Measurements from ENCODE around the gene GTPBP6.
A peak's percentile ranks its signal among the peaks of the same experiment; 100 is the strongest.

The GTPBP6 gene, protein sequence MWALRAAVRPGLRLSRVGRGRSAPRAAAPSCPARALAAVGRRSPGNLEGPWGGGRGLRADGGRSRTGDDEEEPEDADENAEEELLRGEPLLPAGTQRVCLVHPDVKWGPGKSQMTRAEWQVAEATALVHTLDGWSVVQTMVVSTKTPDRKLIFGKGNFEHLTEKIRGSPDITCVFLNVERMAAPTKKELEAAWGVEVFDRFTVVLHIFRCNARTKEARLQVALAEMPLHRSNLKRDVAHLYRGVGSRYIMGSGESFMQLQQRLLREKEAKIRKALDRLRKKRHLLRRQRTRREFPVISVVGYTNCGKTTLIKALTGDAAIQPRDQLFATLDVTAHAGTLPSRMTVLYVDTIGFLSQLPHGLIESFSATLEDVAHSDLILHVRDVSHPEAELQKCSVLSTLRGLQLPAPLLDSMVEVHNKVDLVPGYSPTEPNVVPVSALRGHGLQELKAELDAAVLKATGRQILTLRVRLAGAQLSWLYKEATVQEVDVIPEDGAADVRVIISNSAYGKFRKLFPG

GRCh38 chrX:318739-319578 is at the start of gene GTPBP6:
Gene GTPBP6 (minus strand): TSS chrX:318796. CDS start chrX:318787, 9 bp downstream.
- DNase-seq (ENCODE audit: low spot score), result peak; percentile 97

GRCh38 chrX:367866-368265 is 49.3 kb upstream of the GTPBP6 start:
- DNase-seq (ENCODE audit: low spot score), result no peak

DNA sequence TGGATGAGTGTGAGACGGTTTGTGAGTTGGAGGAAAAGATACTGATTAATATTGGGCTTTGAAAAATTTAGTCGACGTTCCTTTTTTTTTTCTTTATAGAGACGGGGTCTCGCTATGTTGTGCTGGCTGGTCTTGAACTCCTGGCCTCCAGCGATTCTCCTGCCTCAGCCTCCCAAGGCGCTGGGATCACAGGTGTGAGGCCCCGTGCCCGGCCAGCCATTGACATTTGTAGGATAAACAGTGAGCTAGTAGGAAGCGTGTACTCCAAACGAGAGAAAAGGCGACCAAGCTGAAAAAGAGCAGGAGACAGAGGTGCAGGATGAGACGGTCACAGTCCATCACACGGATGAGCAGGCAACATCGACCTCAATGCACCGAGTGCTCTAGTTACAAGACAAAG is 48.8 kb upstream of the GTPBP6 start:
- DNase-seq (ENCODE audit: low spot score), result no peak

- DNase-seq (ENCODE audit: low spot score), result no peak
Measured at GRCh38 chrX:363621-364375, 45.2 kb upstream of the GTPBP6 start.

GRCh38 chrX:362937-363620 is 44.5 kb upstream of the GTPBP6 start:
- no peak for DNase-seq (ENCODE audit: low spot score)

DNA sequence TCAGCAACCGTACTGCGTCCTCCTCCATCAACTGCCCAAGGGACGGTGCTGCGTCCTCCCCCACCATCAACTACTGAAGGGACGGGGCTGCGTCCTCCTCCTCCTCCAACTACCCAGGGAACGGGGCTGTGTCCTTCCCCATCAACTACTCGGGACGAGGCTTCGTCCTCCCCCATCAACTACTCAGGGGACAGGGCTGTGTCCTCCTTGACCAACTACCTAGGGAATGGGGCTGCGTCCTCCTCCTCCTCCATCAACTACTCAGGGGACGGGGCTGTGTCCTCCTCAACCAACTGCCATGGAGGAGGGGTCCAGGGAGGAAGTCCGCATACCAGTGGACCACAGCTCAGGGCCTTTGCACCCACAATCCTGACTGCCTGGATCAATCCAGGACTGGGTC is 43.8 kb upstream of the GTPBP6 start:
- no peak for DNase-seq (ENCODE audit: low spot score)

DNA sequence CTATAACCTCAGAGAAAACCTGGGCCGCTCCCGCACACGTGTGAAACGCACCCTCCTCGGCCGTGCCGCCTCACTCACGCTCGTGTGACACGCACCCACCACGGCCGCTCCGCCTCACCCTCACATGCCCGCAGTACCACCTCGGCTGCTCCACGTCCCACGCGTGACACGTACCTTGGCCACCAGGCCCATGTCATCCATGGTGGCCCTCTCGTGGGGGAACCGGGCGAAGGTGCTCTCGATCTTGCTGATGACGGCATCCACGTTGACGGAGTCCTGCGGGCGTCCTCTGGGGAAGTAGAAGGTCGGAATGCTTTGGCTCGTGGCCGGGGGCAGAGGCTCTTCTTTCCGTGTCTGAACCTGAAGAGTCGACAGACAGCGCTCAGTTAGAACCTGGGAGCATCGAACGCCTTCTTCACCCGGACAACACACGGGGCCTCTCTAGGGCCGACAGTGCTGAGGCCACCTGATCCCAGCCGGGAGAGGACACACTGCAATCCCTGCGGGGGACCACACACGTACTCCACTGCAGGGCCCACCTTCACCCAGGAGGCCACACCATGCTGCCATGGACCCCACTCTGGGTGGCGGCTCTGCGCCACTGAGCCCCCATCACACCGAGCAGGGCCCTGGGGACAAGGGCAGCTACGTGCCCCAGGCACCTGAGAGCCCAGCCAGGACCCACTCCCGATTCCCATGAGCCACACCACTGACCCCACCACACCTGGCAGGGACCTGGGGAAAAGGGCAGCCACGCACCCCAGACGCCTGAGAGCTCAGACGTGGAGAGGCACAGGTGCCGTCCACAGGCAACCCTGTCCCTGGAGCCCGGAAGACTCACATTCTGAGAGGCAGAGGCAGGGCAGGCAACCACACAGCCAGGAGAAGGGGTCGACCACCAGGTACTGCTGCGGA is 42.9 kb upstream of the GTPBP6 start:
- DNase-seq (ENCODE audit: low spot score), result no peak

DNA sequence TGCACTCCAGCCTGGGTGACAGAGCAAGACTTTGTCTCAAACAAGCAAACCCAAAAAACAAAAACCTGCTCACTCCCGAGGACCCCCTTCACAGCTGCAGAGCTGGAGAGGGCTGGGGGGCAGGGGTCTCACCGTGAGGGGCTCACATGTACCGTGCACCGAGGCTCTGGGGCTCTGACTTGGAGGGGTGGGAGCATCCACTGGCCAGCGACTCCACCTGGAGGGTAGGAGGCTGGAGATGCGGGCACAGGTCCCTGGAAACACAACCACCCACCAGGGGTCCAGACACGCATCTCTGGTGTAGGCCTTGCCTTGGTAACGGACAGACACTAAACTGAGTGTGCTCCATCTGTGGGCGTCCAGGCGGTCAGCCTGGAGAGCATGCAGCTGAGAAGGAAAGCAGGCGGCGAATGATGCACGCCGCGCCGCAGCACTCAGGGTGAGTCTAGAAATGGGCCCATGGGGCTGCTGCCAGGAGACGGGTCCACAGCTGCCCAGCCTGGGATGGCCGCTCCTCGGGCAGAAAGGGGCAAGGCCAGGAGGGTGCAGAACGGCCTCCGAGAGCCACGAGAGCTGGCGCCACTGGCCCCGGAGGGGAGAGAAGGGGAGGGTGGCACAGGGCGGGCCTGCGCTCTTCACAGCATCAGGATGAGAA is 42.0 kb upstream of the GTPBP6 start:
- DNase-seq (ENCODE audit: low spot score), result no peak

DNA sequence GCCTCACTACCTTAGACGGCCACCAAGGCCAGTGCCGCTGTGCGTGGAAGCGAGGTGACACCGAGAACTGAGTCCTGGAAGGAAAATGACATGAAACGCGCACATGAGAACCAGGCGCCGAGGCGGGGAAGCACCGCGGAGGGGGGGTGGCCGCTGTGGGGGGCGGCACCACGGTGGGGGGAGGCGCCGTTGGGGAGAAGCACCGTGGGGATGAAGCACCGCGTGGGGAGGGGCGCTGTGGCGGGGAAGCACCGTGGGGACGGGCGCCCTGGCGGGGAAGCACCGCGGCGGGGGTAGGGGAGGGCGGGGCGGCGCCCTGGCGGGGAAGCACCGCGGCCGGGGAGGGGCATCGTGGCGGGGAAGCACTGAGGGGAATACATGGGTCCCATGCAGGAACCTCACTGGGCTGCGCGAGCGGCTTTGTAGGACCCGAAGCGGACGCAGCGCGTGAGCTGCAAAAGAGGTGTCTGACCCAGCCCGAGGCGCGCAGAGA is 40.1 kb upstream of the GTPBP6 start:
- no peak for DNase-seq (ENCODE audit: low spot score)

GRCh38 chrX:357693-358471 is 39.3 kb upstream of the GTPBP6 start:
- DNase-seq (ENCODE audit: low spot score), result no peak

DNA sequence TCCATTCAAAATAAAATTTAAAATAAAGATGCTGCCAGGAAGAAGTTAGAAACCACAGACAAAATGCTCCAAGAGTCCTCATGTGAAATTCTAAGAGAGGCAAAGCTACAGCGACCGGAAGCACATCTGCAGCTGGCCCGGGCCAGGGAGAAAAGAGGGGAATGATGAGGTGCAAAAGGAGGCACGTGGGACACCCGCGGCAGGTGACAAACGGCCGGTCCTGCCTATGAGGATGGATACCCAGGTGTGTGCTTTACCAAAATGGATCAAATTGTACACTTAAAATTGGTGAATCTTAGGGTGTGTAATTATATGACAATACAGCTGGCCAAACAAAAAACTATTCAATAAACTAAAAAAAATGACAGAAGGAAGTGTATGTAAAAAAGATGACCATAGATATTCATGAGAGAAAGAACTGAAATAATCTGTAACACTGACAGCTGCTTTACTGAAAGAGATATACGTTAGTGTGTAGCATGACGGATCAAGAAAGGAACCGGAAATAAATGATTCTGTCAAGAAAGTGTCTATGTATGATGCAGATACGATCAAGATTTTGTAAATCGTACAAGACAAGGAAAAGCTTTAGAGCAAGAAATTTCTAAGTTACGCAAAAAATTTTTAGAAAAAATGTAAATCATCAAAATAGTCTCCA is 38.6 kb upstream of the GTPBP6 start:
- DNase-seq (ENCODE audit: low spot score), result no peak

DNA sequence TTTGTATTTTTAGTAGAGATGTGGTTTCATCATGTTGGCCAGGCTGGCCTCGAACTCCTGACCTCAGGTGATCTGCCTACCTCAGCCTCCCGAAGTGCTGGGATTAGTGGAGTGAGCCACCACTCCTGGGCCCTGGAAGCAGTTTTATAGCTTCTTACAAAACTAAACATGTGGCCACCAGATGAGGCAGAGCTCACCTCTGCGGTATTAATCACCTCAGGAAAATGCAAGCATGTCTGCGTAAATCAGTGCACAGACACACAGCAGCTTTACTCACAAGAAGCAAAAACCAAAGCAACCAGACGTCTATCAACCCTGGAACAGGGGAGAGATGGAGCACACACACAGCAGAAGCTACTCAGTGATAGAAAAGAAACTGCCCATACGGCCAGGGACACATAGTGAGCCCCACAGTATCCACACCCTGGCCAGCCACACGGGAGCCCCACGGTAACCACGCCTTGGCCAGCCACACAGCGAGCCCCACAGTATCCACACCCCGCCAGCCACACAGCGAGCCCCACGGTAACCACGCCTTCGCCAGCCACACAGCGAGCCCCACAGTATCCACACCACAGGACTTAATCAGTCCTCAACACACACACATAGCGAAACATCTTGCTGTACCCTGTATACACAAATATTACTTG is 37.9 kb upstream of the GTPBP6 start:
- DNase-seq (ENCODE audit: low spot score), result no peak

DNA sequence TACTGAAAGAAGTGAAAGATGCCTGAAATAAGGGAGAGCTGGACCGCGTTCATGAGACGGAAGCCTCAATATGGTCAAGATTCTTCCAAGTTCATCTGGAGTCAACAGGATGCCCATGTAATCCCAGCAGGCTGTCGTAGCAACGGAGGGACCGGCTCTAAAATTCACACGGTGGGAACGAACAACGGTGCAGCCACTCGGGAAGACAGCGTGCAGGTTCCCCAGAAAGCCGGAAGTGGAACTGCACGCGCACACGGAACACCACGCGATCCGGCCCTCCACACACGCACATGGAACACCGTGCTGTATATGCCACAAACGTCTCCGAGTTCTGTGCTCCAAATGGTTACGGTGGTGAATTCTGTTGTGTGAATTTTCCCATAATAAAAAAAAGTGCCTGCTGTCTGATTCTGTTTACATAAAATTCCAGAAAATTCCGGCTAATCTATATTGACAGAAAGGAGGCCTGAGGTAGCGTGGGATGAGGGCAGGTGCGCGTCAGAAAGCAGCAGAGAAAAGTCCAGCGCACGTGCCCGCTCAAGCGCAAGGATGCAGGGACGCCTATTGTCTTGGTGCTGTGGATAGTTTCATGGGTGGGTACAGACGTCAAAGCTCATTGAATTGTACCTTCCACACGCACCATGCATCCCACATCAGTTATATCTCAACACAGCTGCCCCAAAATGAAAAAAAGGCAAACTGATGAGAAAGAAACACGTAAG is 36.9 kb upstream of the GTPBP6 start:
- DNase-seq (ENCODE audit: low spot score), result no peak

GRCh38 chrX:353566-354535 is 35.3 kb upstream of the GTPBP6 start:
- DNase-seq (ENCODE audit: low spot score), result no peak

- DNase-seq (ENCODE audit: low spot score), result no peak
Measured at GRCh38 chrX:352582-353314, 34.2 kb upstream of the GTPBP6 start.

Data from SW480 (cell line).